B cell (primary cell): ENCODE data around the gene PLP1. TPM values are rescaled to one million over a fixed set of nuclear protein-coding genes. Genes with fewer than 3 reads are reported as not detected.

Experiments
- ATAC-seq: fragments of 200-7000 bp; cut with Tn5 transposase; one replicate; pipeline ENCODE4 v1.10.0; 2021; ENCODE audit warnings: low read depth, mild to moderate bottlenecking, moderate number of reproducible peaks, moderate library complexity
- CTCF ChIA-PET: fragments of 350-600 bp; sonication (Branson Sonifier 250); formaldehyde crosslinking; loops from one replicate; lab custom pipeline; 2021; ENCODE audit warnings: antibody characterized with exemption, inconsistent platforms; lab: Charles Lee
- POLR2A ChIA-PET: fragments of 350-600 bp; sonication (Branson Sonifier 250); formaldehyde crosslinking; loops from one replicate; lab custom pipeline; 2021; ENCODE audit warnings: antibody characterized with exemption; lab: Charles Lee
- DNase-seq: peaks from one replicate; pipeline ENCODE4 v3.0.0; 2013
- H2AFZ ChIP-seq: 2 replicates; pipeline ENCODE4 v1.6.1; 2012; ENCODE audit warnings: mild to moderate bottlenecking, low read depth, low read length; ENCODE audit not compliant: insufficient read depth, poor library complexity, severe bottlenecking
- H3K27ac ChIP-seq, 2 donors: 1 replicate in 1 of 2; 2 replicates in 1 of 2; pipeline ENCODE4 v1.5.1; 2012 to 2013; ENCODE audit warnings: low read length in 2 of 2, mild to moderate bottlenecking in 2 of 2, moderate library complexity in 1 of 2
- H3K27me3 ChIP-seq, 4 experiments: fragments of 200-600 bp in 1 of 4; sonication (generic) in 1 of 4; replicated peaks in 1 of 4; 1 replicate in 2 of 4; 2 replicates in 2 of 4; pipeline versions ENCODE4 v1.6.1 to v1.7.0; 2013 to 2016; ENCODE audit warnings: low read length in 3 of 4, mild to moderate bottlenecking in 2 of 4, mixed read lengths in 1 of 4, moderate library complexity in 1 of 4; ENCODE audit not compliant: insufficient read depth in 4 of 4, control insufficient read depth in 3 of 4; ENCODE audit errors: control extremely low read depth in 1 of 4
- H3K36me3 ChIP-seq, 2 experiments: replicated peaks in 1 of 2; 1 replicate in 1 of 2; 2 replicates in 1 of 2; pipeline versions ENCODE4 v1.6.1 to v1.7.1; 2013; ENCODE audit warnings: low read length in 1 of 2; ENCODE audit not compliant: insufficient read depth in 2 of 2, control insufficient read depth in 1 of 2; ENCODE audit errors: control extremely low read depth in 1 of 2, extremely low read depth in 1 of 2
- H3K4me1 ChIP-seq, 2 donors: fragments of 200-600 bp in 1 of 2; sonication (generic) in 1 of 2; 1 replicate in 1 of 2; 2 replicates in 1 of 2; pipeline versions ENCODE4 v1.5.1 to v1.6.1; 2013 to 2017; ENCODE audit warnings: low read length in 2 of 2; ENCODE audit not compliant: control insufficient read depth in 2 of 2, insufficient read depth in 2 of 2
- H3K4me2 ChIP-seq: replicated peaks from 2 replicates; pipeline ENCODE3; 2012; ENCODE audit warnings: mild to moderate bottlenecking, low read depth, low read length; ENCODE audit not compliant: poor library complexity, severe bottlenecking
- H3K4me3 ChIP-seq, 5 experiments: fragments of 200-600 bp in 1 of 5; sonication (generic) in 1 of 5; 1 replicate in 3 of 5; 2 replicates in 2 of 5; pipeline versions ENCODE4 v1.5.1 to v1.7.0; 2011 to 2016; ENCODE audit warnings: low read length in 4 of 5, mild to moderate bottlenecking in 4 of 5, low read depth in 2 of 5, control low read depth in 1 of 5, moderate library complexity in 1 of 5; ENCODE audit not compliant: insufficient read depth in 1 of 5; ENCODE audit errors: control extremely low read depth in 1 of 5, extremely low read depth in 1 of 5
- H3K79me2 ChIP-seq: fragments of 200-600 bp; sonication (generic); one replicate; pipeline ENCODE4 v1.6.0; 2016; ENCODE audit warnings: low read length; ENCODE audit not compliant: control insufficient read depth, insufficient read depth
- H3K9ac ChIP-seq: fragments of 200-600 bp; sonication (generic); 2 replicates; pipeline ENCODE4 v1.6.1; 2017; ENCODE audit warnings: mild to moderate bottlenecking, low read length, moderate library complexity
- H3K9me3 ChIP-seq, 3 donors: one replicate each; pipeline versions ENCODE4 v1.6.1 to v1.7.1; 2013; ENCODE audit warnings: low read length in 2 of 3; ENCODE audit not compliant: control insufficient read depth in 2 of 3, insufficient read depth in 1 of 3; ENCODE audit errors: control extremely low read depth in 1 of 3
- H4K20me1 ChIP-seq: 2 replicates; pipeline ENCODE4 v1.6.0; 2012; ENCODE audit warnings: mild to moderate bottlenecking, low read length; ENCODE audit not compliant: insufficient read depth, control insufficient read depth, poor library complexity, severe bottlenecking
- H3K27ac Mint-ChIP-seq: one replicate; pipeline ENCODE4 v1.8.0; 2021; ENCODE audit warnings: mixed read lengths
- H3K27me3 Mint-ChIP-seq: one replicate; pipeline ENCODE4 v1.8.0; 2021; ENCODE audit warnings: mixed read lengths
- H3K4me1 Mint-ChIP-seq: one replicate; pipeline ENCODE4 v1.8.0; 2021; ENCODE audit warnings: mixed read lengths
- H3K4me3 Mint-ChIP-seq: one replicate; pipeline ENCODE4 v1.8.0; 2021; ENCODE audit warnings: mixed read lengths
- H3K9me3 Mint-ChIP-seq: one replicate; pipeline ENCODE4 v1.8.0; 2022; ENCODE audit warnings: mixed read lengths; ENCODE audit not compliant: insufficient read depth
- CTCF ChIP-seq: fragments of 200-600 bp; IDR thresholded peaks from one replicate; pipeline ENCODE4 v1.8.0; 2022; ENCODE audit warnings: antibody characterized with exemption, mild to moderate bottlenecking
- EZH2 ChIP-seq: IDR thresholded peaks from 2 replicates; pipeline ENCODE4 v1.6.1; 2012; ENCODE audit warnings: borderline replicate concordance, low read depth, mild to moderate bottlenecking, moderate library complexity, low read length; ENCODE audit not compliant: insufficient read depth, poor library complexity, severe bottlenecking
- WGBS: methylation state at CpG from one replicate; pipeline ENCODE4 v1.1.5; 2013; ENCODE audit warnings: missing lambda C conversion rate; ENCODE audit not compliant: insufficient coverage; 5-methylcytosine and 5-hydroxymethylcytosine counted together
- intact Hi-C: fragments of 100-400 bp; cut with micrococcal nuclease; formaldehyde crosslinking; loops from one replicate; pipeline ENCODE4 v1.10.0; 2022
- polyA plus RNA-seq: library from polyadenylated mRNA; depleted of rRNA; stranded (reverse); fragments of >200 nt; gene quantifications from 2 replicates; pipeline ENCODE4 v1.2.3, GENCODE V29; 2012
- total RNA-seq, 2 donors: library from RNA; stranded (reverse); fragments of 120-200 nt in 1 of 2; gene quantifications; 1 replicate in 1 of 2; 2 replicates in 1 of 2; pipeline versions ENCODE4 v1.2.3 to v1.2.4, GENCODE V29; 2013 to 2022

Gene PLP1
- total and polyA plus RNA-seq, 2 donors (not counting 1 experiment from before 2014, with no cell fraction given) = not detected

GRCh38 chrX:103794119-103794518 lies 17.5 kb downstream of the PLP1 start:
- Mint-ChIP-seq H3K27ac (no peak overlapping the region), H3K27me3 (no peaks in the 10 kb centered on the region), H3K4me1 (peaks cover 6% of the 10 kb centered on the region), H3K4me3 (no peak overlapping the region), H3K9me3 (no peaks in the 10 kb centered on the region)
- Histone ChIP-seq H3K27ac (no peak overlapping the region), H3K79me2 (no peaks in the 10 kb centered on the region), H3K4me2 (no peak overlapping the region), H3K4me1 (peaks cover 3 to 4% of the 10 kb centered on the region in 2 donors), H3K9ac (no peak overlapping the region), H2AFZ (no peak overlapping the region), H4K20me1 (no peaks in the 10 kb centered on the region), H3K36me3 (no peaks in the 10 kb centered on the region), H3K9me3 (peaks cover 0 to 4% (median 0%) of the 10 kb centered on the region in 3 donors), H3K27me3 (peaks cover 0 to 3% (median 0%) of the 10 kb centered on the region in 4 experiments), H3K4me3 (no peak overlapping the region)
- DNase-seq = no peak
- ChIA-PET POLR2A (no interaction called here), CTCF (no interaction called here)
- no CpG with 5 or more reads among the region's 4 CpGs for WGBS
- ATAC-seq = no peak
- TF ChIP-seq CTCF = no peak
- intact Hi-C loops = no loop called here

- DNase-seq (no peak), ATAC-seq (no peak)
- Histone ChIP-seq H3K36me3 (no peaks in the 10 kb centered on the region), H3K4me3 (no peak overlapping the region), H2AFZ (no peak overlapping the region), H4K20me1 (no peaks in the 10 kb centered on the region), H3K79me2 (no peaks in the 10 kb centered on the region), H3K27me3 (peaks cover 0 to 3% (median 0%) of the 10 kb centered on the region in 4 experiments), H3K27ac (no peak overlapping the region), H3K4me1 (no peaks in the 10 kb centered on the region), H3K9ac (no peak overlapping the region), H3K4me2 (no peak overlapping the region), H3K9me3 (peaks cover 0 to 4% (median 0%) of the 10 kb centered on the region in 3 donors)
- intact Hi-C loops = no loop called here
- no peak for TF ChIP-seq EZH2
- TF ChIP-seq CTCF = no peak
- H3K4me3 Mint-ChIP-seq = no peak overlapping the region
- H3K4me1 Mint-ChIP-seq = no peaks in the 10 kb centered on the region
- CTCF ChIA-PET = no interaction called here
- WGBS = no CpG with 5 or more reads among the region's 2 CpGs
- POLR2A ChIA-PET = no interaction called here
- no peaks in the 10 kb centered on the region for H3K9me3 Mint-ChIP-seq
- no peaks in the 10 kb centered on the region for H3K27me3 Mint-ChIP-seq
- H3K27ac Mint-ChIP-seq = no peak overlapping the region
Measured at GRCh38 chrX:103797691-103798090, 21.1 kb downstream of the PLP1 start.
